KMS-11 (cell line): ENCODE data around the gene ATP9B.

Experiments used
- H2AFZ ChIP-seq: fragments of 200-600 bp; sonication (generic); 2 replicates; pipeline ENCODE4 v1.6.1; 2016; ENCODE audit warnings: antibody characterized with exemption, mixed run types, low read depth
- H3K27ac ChIP-seq: fragments of 200-600 bp; sonication (generic); 2 replicates; pipeline ENCODE4 v1.6.1; 2016; ENCODE audit warnings: mild to moderate bottlenecking, mixed run types
- H3K27me3 ChIP-seq: fragments of 200-600 bp; sonication (generic); 2 replicates; pipeline ENCODE4 v1.6.1; 2017; ENCODE audit warnings: mild to moderate bottlenecking, low read depth, mixed run types, moderate library complexity; ENCODE audit not compliant: insufficient read depth
- H3K36me3 ChIP-seq: fragments of 200-600 bp; sonication (generic); 2 replicates; pipeline ENCODE4 v1.6.1; 2017; ENCODE audit warnings: mild to moderate bottlenecking, mixed run types; ENCODE audit not compliant: insufficient read depth
- H3K4me1 ChIP-seq: fragments of 200-600 bp; sonication (generic); 2 replicates; pipeline ENCODE4 v1.6.1; 2016; ENCODE audit warnings: mild to moderate bottlenecking, low read depth, mixed run types; ENCODE audit not compliant: poor library complexity, severe bottlenecking
- H3K4me2 ChIP-seq: fragments of 200-600 bp; sonication (generic); 2 replicates; pipeline ENCODE4 v1.7.0; 2016; ENCODE audit warnings: mild to moderate bottlenecking, mixed run types
- H3K4me3 ChIP-seq: fragments of 200-600 bp; sonication (generic); IDR thresholded peaks from 2 replicates; pipeline ENCODE4 v1.6.1; 2017; ENCODE audit warnings: low read depth, low read length, mixed read lengths; ENCODE audit not compliant: insufficient read depth
- H3K79me2 ChIP-seq: fragments of 200-600 bp; sonication (generic); 2 replicates; pipeline ENCODE4 v1.6.1; 2016; ENCODE audit warnings: low read depth, mixed run types; ENCODE audit not compliant: insufficient read depth
- H3K9ac ChIP-seq: fragments of 200-600 bp; sonication (generic); 2 replicates; pipeline ENCODE4 v1.6.1; 2016; ENCODE audit warnings: mild to moderate bottlenecking, mixed run types
- H4K20me1 ChIP-seq: fragments of 200-600 bp; sonication (generic); 2 replicates; pipeline ENCODE4 v1.6.1; 2016; ENCODE audit warnings: mild to moderate bottlenecking, mixed run types; ENCODE audit not compliant: insufficient read depth
- CTCF ChIP-seq: fragments of 200-600 bp; sonication (generic); conservative IDR thresholded peaks from 2 replicates; pipeline ENCODE4 v1.6.1; 2017; ENCODE audit warnings: low read depth, mild to moderate bottlenecking, antibody characterized with exemption, low read length, moderate library complexity, mixed read lengths

ATP9B gene

GRCh38 chr18:79102886-79103285 is 33.7 kb downstream of the ATP9B start:
- H3K4me2 ChIP-seq = no peak overlapping the region

GRCh38 chr18:79104137-79104536 is 34.9 kb downstream of the ATP9B start:
- TF ChIP-seq CTCF = no peak
- Histone ChIP-seq H4K20me1 (no peaks in the 10 kb centered on the region), H3K79me2 (peaks cover 53% of the 10 kb centered on the region), H3K27ac (no peak overlapping the region), H3K27me3 (no peaks in the 10 kb centered on the region), H2AFZ (no peak overlapping the region), H3K9ac (no peak overlapping the region), H3K36me3 (peaks cover 1% of the 10 kb centered on the region; the same call in 1 of the 2 replicates), H3K4me3 (no peak overlapping the region), H3K4me1 (peaks cover 23% of the 10 kb centered on the region), H3K4me2 (no peak overlapping the region)

More at GRCh38 chr18:79102886-79103285, 33.7 kb downstream of the ATP9B start:
- Histone ChIP-seq H3K4me3 (no peak overlapping the region), H4K20me1 (no peaks in the 10 kb centered on the region), H3K27me3 (no peaks in the 10 kb centered on the region), H3K9ac (no peak overlapping the region), H3K4me1 (peaks cover 11% of the 10 kb centered on the region), H2AFZ (no peak overlapping the region), H3K36me3 (peaks cover 5% of the 10 kb centered on the region; the same call in 1 of the 2 replicates), H3K27ac (no peak overlapping the region), H3K79me2 (peaks cover 48% of the 10 kb centered on the region)
- no peak for TF ChIP-seq CTCF

GRCh38 chr18:79105455-79105854 is 36.3 kb downstream of the ATP9B start:
- H3K4me1 ChIP-seq = peaks cover 29% of the 10 kb centered on the region
- no peaks in the 10 kb centered on the region for H4K20me1 ChIP-seq
- H3K27ac ChIP-seq = no peak overlapping the region
- H3K36me3 ChIP-seq = no peaks in the 10 kb centered on the region
- H3K27me3 ChIP-seq = no peaks in the 10 kb centered on the region
- H3K9ac ChIP-seq = no peak overlapping the region
- no peak overlapping the region for H2AFZ ChIP-seq
- TF ChIP-seq CTCF = no peak
- H3K4me2 ChIP-seq = no peak overlapping the region
- H3K79me2 ChIP-seq = peaks cover 63% of the 10 kb centered on the region
- no peak overlapping the region for H3K4me3 ChIP-seq

GRCh38 chr18:79106084-79106483 is 36.9 kb downstream of the ATP9B start:
- Histone ChIP-seq H4K20me1 (no peaks in the 10 kb centered on the region), H3K27ac (no peak overlapping the region), H3K4me3 (no peak overlapping the region), H3K4me1 (peaks cover 34% of the 10 kb centered on the region), H3K9ac (no peak overlapping the region), H3K27me3 (no peaks in the 10 kb centered on the region), H2AFZ (no peak overlapping the region), H3K4me2 (no peak overlapping the region), H3K36me3 (0 out of 2 replicates have a peak, but pooled peaks cover 4% of the 10 kb centered on the region), H3K79me2 (peaks cover 63% of the 10 kb centered on the region)
- TF ChIP-seq CTCF = no peak
